ENCODE measurements around the gene CDKL5.

GRCh38 chrX:18661273-18661672 is 235.9 kb downstream of the CDKL5 start:
- no peak for TF ChIP-seq POLR2A (IDR thresholded peaks at IDR 0.05; ENCODE audit: low read length)
- TF ChIP-seq GATA1 (IDR thresholded peaks at IDR 0.05; ENCODE audit: low read depth, low read length) = no peak
